Immature natural killer cell (primary cell): Measurements from ENCODE around the gene SSB. TPM values are rescaled to one million over a fixed set of nuclear protein-coding genes. Genes with fewer than 3 reads are reported as not detected.
"Not testable (repeated sequence)": the region's sequence is repeated elsewhere in the genome, so short reads cannot be mapped to it uniquely, and the experiment has no call there.

Source experiments
- DNase-seq, 3 donors: peaks; one replicate each; pipeline ENCODE4 v3.0.0; 2022; ENCODE audit warnings: mixed read lengths in 1 of 3
- H3K27ac Mint-ChIP-seq, 6 donors: one replicate each; pipeline ENCODE4 v1.8.0; 2020; ENCODE audit warnings: mixed read lengths in 6 of 6, mild to moderate bottlenecking in 5 of 6, inconsistent platforms in 4 of 6, moderate library complexity in 3 of 6
- H3K27me3 Mint-ChIP-seq, 3 donors: one replicate each; pipeline ENCODE4 v1.8.0; 2020 to 2021; ENCODE audit warnings: low read depth in 3 of 3, mild to moderate bottlenecking in 3 of 3, mixed read lengths in 3 of 3, moderate library complexity in 3 of 3, inconsistent platforms in 1 of 3
- H3K36me3 Mint-ChIP-seq, 3 donors: one replicate each; pipeline ENCODE4 v1.8.0; 2020; ENCODE audit warnings: mixed read lengths in 3 of 3, inconsistent platforms in 2 of 3, mild to moderate bottlenecking in 2 of 3
- H3K4me1 Mint-ChIP-seq, 2 donors: one replicate each; pipeline ENCODE4 v1.8.0; 2020; ENCODE audit warnings: inconsistent platforms in 2 of 2, mild to moderate bottlenecking in 2 of 2, mixed read lengths in 2 of 2, moderate library complexity in 1 of 2
- H3K4me3 Mint-ChIP-seq, 5 donors: one replicate each; pipeline ENCODE4 v1.8.0; 2020; ENCODE audit warnings: mild to moderate bottlenecking in 5 of 5, mixed read lengths in 5 of 5, inconsistent platforms in 3 of 5, moderate library complexity in 3 of 5
- H3K9me3 Mint-ChIP-seq, 6 donors: one replicate each; pipeline ENCODE4 v1.8.0; 2020; ENCODE audit warnings: mild to moderate bottlenecking in 6 of 6, mixed read lengths in 6 of 6, inconsistent platforms in 4 of 6, moderate library complexity in 3 of 6
- polyA plus RNA-seq, 3 donors: library from polyadenylated mRNA; unstranded; fragments of 300-500 nt; fragmentation: Illumina TruSeq; gene quantifications; one replicate each; pipeline ENCODE4 v1.2.3, GENCODE V29; 2021

SSB gene
- polyA plus RNA-seq, 3 donors from 2014 or later: 67.1 to 115 (median 73.1) TPM

GRCh38 chr2:169853041-169853668, 54.5 kb downstream of the SSB start:
- Mint-ChIP-seq H3K36me3 (peaks cover 3 to 5% (median 5%) of the 10 kb centered on the region in 3 donors), H3K4me1 (peaks cover 21 to 31% of the 10 kb centered on the region in 2 donors), H3K27ac (peak overlapping the region in 4 of 6 donors; percentile 15 to 49 (median 30)), H3K9me3 (no peaks in the 10 kb centered on the region), H3K4me3 (no peak overlapping the region), H3K27me3 (no peaks in the 10 kb centered on the region)
- DNase-seq: no peak

GRCh38 chr2:169855281-169856258, 56.9 kb downstream of the SSB start:
- DNase-seq, H3K4me3 Mint-ChIP-seq, H3K36me3 Mint-ChIP-seq, H3K27ac Mint-ChIP-seq, H3K27me3 Mint-ChIP-seq, H3K9me3 Mint-ChIP-seq: not testable (repeated sequence)
- H3K4me1 Mint-ChIP-seq: peaks cover 21 to 28% of the 10 kb centered on the region in 2 donors

GRCh38 chr2:169859423-169859822, 60.8 kb downstream of the SSB start:
- Mint-ChIP-seq H3K27me3 (peaks cover 0 to 2% (median 1%) of the 10 kb centered on the region in 3 donors), H3K9me3 (no peaks in the 10 kb centered on the region)

GRCh38 chr2:169860149-169860548, 61.5 kb downstream of the SSB start:
- Mint-ChIP-seq H3K36me3 (peaks cover 0 to 4% (median 0%) of the 10 kb centered on the region in 3 donors), H3K27me3 (peaks cover 0 to 2% (median 1%) of the 10 kb centered on the region in 3 donors), H3K4me1 (peaks cover 31 to 39% of the 10 kb centered on the region in 2 donors), H3K9me3 (no peaks in the 10 kb centered on the region), H3K27ac (no peak overlapping the region), H3K4me3 (no peak overlapping the region)
- no peak for DNase-seq

More at GRCh38 chr2:169859423-169859822, 60.8 kb downstream of the SSB start:
- no peak overlapping the region for H3K4me3 Mint-ChIP-seq
- H3K36me3 Mint-ChIP-seq: peaks cover 0 to 4% (median 0%) of the 10 kb centered on the region in 3 donors
- peaks cover 30 to 38% of the 10 kb centered on the region in 2 donors for H3K4me1 Mint-ChIP-seq
- no peak for DNase-seq
- no peak overlapping the region for H3K27ac Mint-ChIP-seq

Other genes with a start within 250 kb of the SSB start
- gene FASTKD1, start 225.0 kb upstream of the SSB start, polyA plus RNA-seq: 10 to 100 TPM in 1 of 3 donors, 1 to 10 TPM in 2; 5.8 to 11.4 (median 7.7) TPM
- 10 to 100 TPM; 27.9 to 70.7 (median 34.9) TPM for gene PPIG, start 214.5 kb upstream of the SSB start, polyA plus RNA-seq
- gene CFAP210, start 104.5 kb upstream of the SSB start, polyA plus RNA-seq: not detected
- gene PHOSPHO2, start 104.4 kb upstream of the SSB start, polyA plus RNA-seq: 1 to 10 TPM; 2.5 to 4.5 (median 2.7) TPM
- gene KLHL23, start 65.0 kb upstream of the SSB start, polyA plus RNA-seq: 1 to 10 TPM; 1.3 to 2.6 (median 2.5) TPM
- 100 to 1,000 TPM in 1 of 3 donors, 10 to 100 TPM in 2; 78.5 to 147 (median 97.5) TPM for gene METTL5, start 26.0 kb downstream of the SSB start, polyA plus RNA-seq
- gene UBR3, start 28.6 kb downstream of the SSB start, polyA plus RNA-seq: 10 to 100 TPM in 1 of 3 donors, 1 to 10 TPM in 2; 3.8 to 11.5 (median 5.1) TPM